CD4-positive, alpha-beta T cell (primary cell): ENCODE results near the gene PLA2G4B. TPM values are rescaled to one million over a fixed set of nuclear protein-coding genes. Genes with fewer than 3 reads are reported as not detected.

Experiments
- ATAC-seq: fragments of 200-7000 bp; cut with Tn5 transposase; one replicate; pipeline ENCODE4 v1.10.0; 2022; ENCODE audit warnings: mild to moderate bottlenecking; ENCODE audit not compliant: poor library complexity
- CTCF ChIA-PET: fragments of 350-600 bp; sonication (Branson Sonifier 250); formaldehyde crosslinking; loops from one replicate; lab custom pipeline; 2021; ENCODE audit warnings: antibody characterized with exemption, inconsistent platforms; lab: Charles Lee
- POLR2A ChIA-PET: fragments of 350-600 bp; sonication (Branson Sonifier 250); formaldehyde crosslinking; loops from one replicate; lab custom pipeline; 2021; ENCODE audit warnings: antibody characterized with exemption, inconsistent platforms; lab: Charles Lee
- DNase-seq, 14 experiments: peaks; one replicate each; pipeline ENCODE4 v3.0.0-alpha.2; 2013 to 2020; ENCODE audit warnings: mixed read lengths in 2 of 14
- H3K27ac ChIP-seq, 2 donors: one replicate each; pipeline versions ENCODE4 v1.5.1 to v1.7.0; 2013; ENCODE audit warnings: low read length in 2 of 2, low read depth in 1 of 2, mild to moderate bottlenecking in 1 of 2
- H3K27me3 ChIP-seq, 2 experiments: 1 replicate in 1 of 2; 2 replicates in 1 of 2; pipeline versions ENCODE4 v1.6.1 to v1.7.0; 2013; ENCODE audit warnings: low read length in 2 of 2, control low read depth in 1 of 2, mild to moderate bottlenecking in 1 of 2, moderate library complexity in 1 of 2; ENCODE audit not compliant: insufficient read depth in 2 of 2, control insufficient read depth in 1 of 2
- H3K36me3 ChIP-seq: one replicate; pipeline ENCODE4 v1.6.1; 2013; ENCODE audit warnings: low read length, control low read depth; ENCODE audit not compliant: insufficient read depth
- H3K4me1 ChIP-seq: one replicate; pipeline ENCODE4 v1.6.1; 2013; ENCODE audit warnings: low read length, control low read depth; ENCODE audit not compliant: insufficient read depth
- H3K4me3 ChIP-seq: one replicate; pipeline ENCODE4 v1.5.1; 2013; ENCODE audit warnings: mild to moderate bottlenecking, low read length, moderate library complexity
- H3K9me3 ChIP-seq, 2 experiments: 1 replicate in 1 of 2; 2 replicates in 1 of 2; pipeline versions ENCODE4 v1.6.1 to v1.7.0; 2013; ENCODE audit warnings: low read length in 2 of 2, mild to moderate bottlenecking in 2 of 2, control low read depth in 1 of 2, moderate library complexity in 1 of 2; ENCODE audit not compliant: control insufficient read depth in 1 of 2, insufficient read depth in 1 of 2
- H3K27ac Mint-ChIP-seq: one replicate; pipeline ENCODE4 v1.8.0; 2020; ENCODE audit warnings: mixed read lengths
- H3K27me3 Mint-ChIP-seq: one replicate; pipeline ENCODE4 v1.8.0; 2021; ENCODE audit warnings: mixed read lengths
- H3K36me3 Mint-ChIP-seq: one replicate; pipeline ENCODE4 v1.8.0; 2021; ENCODE audit warnings: low read depth, mixed read lengths
- H3K4me1 Mint-ChIP-seq: one replicate; pipeline ENCODE4 v1.8.0; 2021; ENCODE audit warnings: low read depth, mixed read lengths
- H3K4me3 Mint-ChIP-seq: one replicate; pipeline ENCODE4 v1.8.0; 2020; ENCODE audit warnings: mild to moderate bottlenecking, mixed read lengths
- H3K9me3 Mint-ChIP-seq: one replicate; pipeline ENCODE4 v1.8.0; 2020; ENCODE audit warnings: mixed read lengths
- intact Hi-C, 2 experiments: fragments of 100-400 bp; cut with DNase I in 1 of 2; cut with micrococcal nuclease in 1 of 2; formaldehyde crosslinking; loops; one replicate each; pipeline versions ENCODE4 v1.15.1 to v1.9.0; 2023 to 2025; cut with DNase I, micrococcal nuclease
- total RNA-seq, 174 experiments: library from RNA in 2 of 174; stranded (reverse) in 2 of 174; gene quantifications; one replicate each; pipeline ENCODE4 v1.2.3 and lab custom pipeline; 2021 to 2026
- TF ChIP-seq, protein P1 (sequence below): fragments of 200-600 bp; IDR thresholded peaks from one replicate; pipeline ENCODE4 v1.8.0; 2022; ENCODE audit warnings: antibody characterized with exemption, mild to moderate bottlenecking

PLA2G4B gene
- total RNA-seq, 2 experiments from 2014 or later = 33.7 to 34.6 TPM

GRCh38 chr15:41823502-41823901 is 15.1 kb upstream of the PLA2G4B start:
- DNase-seq (no peak), ATAC-seq (no peak)
- Histone ChIP-seq H3K27ac (no peak overlapping the region), H3K36me3 (peaks cover 45% of the 10 kb centered on the region), H3K9me3 (no peaks in the 10 kb centered on the region), H3K4me3 (no peak overlapping the region), H3K27me3 (no peaks in the 10 kb centered on the region), H3K4me1 (peaks cover 10% of the 10 kb centered on the region)
- no peaks in the 10 kb centered on the region for H3K27me3 Mint-ChIP-seq
- H3K27ac Mint-ChIP-seq = no peak overlapping the region
- ChIA-PET CTCF (interaction anchor here (1.4 kb wide), 1 partner anchor 81 kb away, joined by 3 read pairs; no protein-coding TSS in a partner anchor), POLR2A (interaction anchor here (0.8 kb wide), 1 partner anchor 50 kb away, joined by 4 read pairs; no protein-coding TSS in a partner anchor)
- no peak overlapping the region for H3K4me3 Mint-ChIP-seq
- no peaks in the 10 kb centered on the region for H3K9me3 Mint-ChIP-seq
- peaks cover 1% of the 10 kb centered on the region for H3K4me1 Mint-ChIP-seq
- H3K36me3 Mint-ChIP-seq = peaks cover 51% of the 10 kb centered on the region
- intact Hi-C loops = no loop called here
- TF ChIP-seq, protein P1, sequence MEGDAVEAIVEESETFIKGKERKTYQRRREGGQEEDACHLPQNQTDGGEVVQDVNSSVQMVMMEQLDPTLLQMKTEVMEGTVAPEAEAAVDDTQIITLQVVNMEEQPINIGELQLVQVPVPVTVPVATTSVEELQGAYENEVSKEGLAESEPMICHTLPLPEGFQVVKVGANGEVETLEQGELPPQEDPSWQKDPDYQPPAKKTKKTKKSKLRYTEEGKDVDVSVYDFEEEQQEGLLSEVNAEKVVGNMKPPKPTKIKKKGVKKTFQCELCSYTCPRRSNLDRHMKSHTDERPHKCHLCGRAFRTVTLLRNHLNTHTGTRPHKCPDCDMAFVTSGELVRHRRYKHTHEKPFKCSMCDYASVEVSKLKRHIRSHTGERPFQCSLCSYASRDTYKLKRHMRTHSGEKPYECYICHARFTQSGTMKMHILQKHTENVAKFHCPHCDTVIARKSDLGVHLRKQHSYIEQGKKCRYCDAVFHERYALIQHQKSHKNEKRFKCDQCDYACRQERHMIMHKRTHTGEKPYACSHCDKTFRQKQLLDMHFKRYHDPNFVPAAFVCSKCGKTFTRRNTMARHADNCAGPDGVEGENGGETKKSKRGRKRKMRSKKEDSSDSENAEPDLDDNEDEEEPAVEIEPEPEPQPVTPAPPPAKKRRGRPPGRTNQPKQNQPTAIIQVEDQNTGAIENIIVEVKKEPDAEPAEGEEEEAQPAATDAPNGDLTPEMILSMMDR = no peak

GRCh38 chr15:41824062-41824745 is 14.4 kb upstream of the PLA2G4B start:
- Histone ChIP-seq H3K4me1 (peaks cover 14% of the 10 kb centered on the region), H3K9me3 (no peaks in the 10 kb centered on the region), H3K36me3 (peaks cover 39% of the 10 kb centered on the region), H3K27ac (no peak overlapping the region), H3K4me3 (no peak overlapping the region), H3K27me3 (no peaks in the 10 kb centered on the region)
- H3K27me3 Mint-ChIP-seq = no peaks in the 10 kb centered on the region
- ATAC-seq (no peak), DNase-seq (no peak)
- H3K9me3 Mint-ChIP-seq = no peaks in the 10 kb centered on the region
- CTCF ChIA-PET = no interaction called here
- H3K4me1 Mint-ChIP-seq = peaks cover 8% of the 10 kb centered on the region
- intact Hi-C loops = no loop called here
- POLR2A ChIA-PET = interaction anchor here (0.8 kb wide), 1 partner anchor 51 kb away, joined by 4 read pairs; no protein-coding TSS in a partner anchor
- H3K27ac Mint-ChIP-seq = no peak overlapping the region
- H3K4me3 Mint-ChIP-seq = no peak overlapping the region
- TF ChIP-seq, protein P1 = no peak
- H3K36me3 Mint-ChIP-seq = peaks cover 46% of the 10 kb centered on the region

DNA sequence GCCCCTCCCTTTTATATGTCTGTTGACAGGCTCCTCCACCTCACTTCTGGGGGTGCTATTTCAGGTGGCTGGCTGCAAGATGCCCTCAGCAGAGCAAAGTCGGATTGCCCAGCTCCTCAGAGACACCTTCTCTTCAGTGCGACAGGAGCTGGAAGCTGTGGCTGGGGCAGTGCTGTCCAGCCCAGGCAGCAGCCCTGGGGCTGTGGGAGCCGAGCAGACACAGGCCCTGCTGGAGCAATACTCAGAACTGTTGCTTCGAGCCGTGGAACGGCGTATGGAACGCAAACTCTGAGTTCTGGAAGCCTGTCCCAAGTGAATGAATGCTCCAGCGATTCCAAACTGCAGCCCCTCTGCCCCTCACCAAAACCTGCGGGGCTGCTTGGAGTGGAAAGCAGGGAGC is 13.5 kb upstream of the PLA2G4B start:
- no peak overlapping the region for H3K27ac Mint-ChIP-seq
- H3K9me3 Mint-ChIP-seq = no peaks in the 10 kb centered on the region
- CTCF ChIA-PET = interaction anchor here (1.5 kb wide), 1 partner anchor 79 kb away, joined by 4 read pairs; no protein-coding TSS in a partner anchor
- peaks cover 37% of the 10 kb centered on the region for H3K36me3 Mint-ChIP-seq
- POLR2A ChIA-PET = no interaction called here
- TF ChIP-seq, protein P1 = no peak
- no peak overlapping the region for H3K4me3 ChIP-seq
- no peaks in the 10 kb centered on the region for H3K27me3 ChIP-seq
- peaks cover 22% of the 10 kb centered on the region for H3K4me1 ChIP-seq
- H3K4me3 Mint-ChIP-seq = peak overlapping the region; percentile 45
- intact Hi-C loops = loop anchor here in 1 of 2 experiments (5.0 kb wide), 4 partner anchors 147 to 423 kb away; partner anchors contain the start of genes EHD4, NDUFAF1, RTF1 and TYRO3
- ATAC-seq (no peak), DNase-seq (no peak)
- H3K27ac ChIP-seq = no peak overlapping the region
- no peaks in the 10 kb centered on the region for H3K9me3 ChIP-seq
- H3K36me3 ChIP-seq = peaks cover 37% of the 10 kb centered on the region
- H3K27me3 Mint-ChIP-seq = no peaks in the 10 kb centered on the region
- peaks cover 8% of the 10 kb centered on the region for H3K4me1 Mint-ChIP-seq
